IMR-90 (cell line): Measurements from ENCODE around the gene GNAT2. TPM values are rescaled to one million over a fixed set of nuclear protein-coding genes. Genes with fewer than 3 reads are reported as not detected.

Source experiments
- ATAC-seq: fragments of 200-7000 bp; cut with Tn5 transposase; 2 replicates; pipeline ENCODE4 v1.9.1; 2020; ENCODE audit warnings: low read depth, mild to moderate bottlenecking, moderate library complexity
- BruUV-seq: library from RNA; stranded (reverse); fragments of 400-500 nt; replicated peaks from 2 replicates; lab custom pipeline; 2021; lab: Mats Ljungman, UMichigan
- CTCF ChIA-PET: fragments of 300-600 bp; formaldehyde crosslinking; extraction: SDS; loops from one replicate; lab custom pipeline; 2021; ENCODE audit warnings: antibody characterized with exemption; lab: Yijun Ruan, JAX
- POLR2A ChIA-PET: fragments of 300-600 bp; sonication (Branson Sonifier 250); formaldehyde crosslinking; loops from one replicate; lab custom pipeline; 2022; ENCODE audit warnings: antibody characterized with exemption; ENCODE audit not compliant: unreplicated experiment; lab: Charles Lee
- DNase-seq: peaks from one replicate; pipeline ENCODE4 v3.0.0; 2013
- H2AFZ ChIP-seq: replicated peaks from 2 replicates; pipeline ENCODE3; 2013; ENCODE audit warnings: low read length, mild to moderate bottlenecking; ENCODE audit not compliant: poor library complexity
- H2AK5ac ChIP-seq: 2 replicates; pipeline ENCODE4 v1.6.1; 2013; ENCODE audit warnings: low read depth, low read length, inconsistent platforms
- H2AK9ac ChIP-seq: replicated peaks from 2 replicates; pipeline ENCODE3; 2013; ENCODE audit warnings: mild to moderate bottlenecking, low read depth, low read length, moderate library complexity; ENCODE audit not compliant: poor library complexity
- H2BK120ac ChIP-seq: 2 replicates; pipeline ENCODE4 v1.6.1; 2013; ENCODE audit warnings: low read depth, low read length, inconsistent platforms
- H2BK15ac ChIP-seq: 3 replicates; pipeline ENCODE4 v1.6.1; 2013; ENCODE audit warnings: low read depth, low read length, inconsistent platforms
- H2BK20ac ChIP-seq: 2 replicates; pipeline ENCODE4 v1.6.1; 2013; ENCODE audit warnings: low read depth, mild to moderate bottlenecking, inconsistent platforms, low read length, moderate library complexity
- H2BK5ac ChIP-seq: 2 replicates; pipeline ENCODE4 v1.6.1; 2013; ENCODE audit warnings: mild to moderate bottlenecking, low read depth, low read length, inconsistent platforms; ENCODE audit not compliant: poor library complexity, severe bottlenecking
- H3K14ac ChIP-seq: replicated peaks from 2 replicates; pipeline ENCODE4 v1.6.1; 2013; ENCODE audit warnings: low read depth, low read length, inconsistent platforms
- H3K18ac ChIP-seq: 2 replicates; pipeline ENCODE4 v1.6.1; 2013; ENCODE audit warnings: low read depth, low read length, control low read depth
- H3K23ac ChIP-seq: 2 replicates; pipeline ENCODE4 v1.6.1; 2013; ENCODE audit warnings: low read depth, low read length, inconsistent platforms
- H3K27ac ChIP-seq: 2 replicates; pipeline ENCODE4 v1.5.1; 2013; ENCODE audit warnings: mild to moderate bottlenecking, control low read depth, low read length; ENCODE audit not compliant: insufficient read depth
- H3K27me3 ChIP-seq: 2 replicates; pipeline ENCODE4 v1.6.1; 2013; ENCODE audit warnings: low read length; ENCODE audit not compliant: control insufficient read depth, insufficient read depth
- H3K36me3 ChIP-seq: 2 replicates; pipeline ENCODE4 v1.6.1; 2013; ENCODE audit warnings: low read length, mixed read lengths; ENCODE audit not compliant: control insufficient read depth, insufficient read depth
- H3K4ac ChIP-seq: 2 replicates; pipeline ENCODE4 v1.6.1; 2013; ENCODE audit warnings: low read depth, low read length, inconsistent platforms
- H3K4me1 ChIP-seq: 2 replicates; pipeline ENCODE4 v1.6.1; 2013; ENCODE audit warnings: low read length, mixed read lengths; ENCODE audit not compliant: control insufficient read depth, insufficient read depth
- H3K4me2 ChIP-seq: 2 replicates; pipeline ENCODE4 v1.6.1; 2013; ENCODE audit warnings: low read depth, mild to moderate bottlenecking, control low read depth, low read length, moderate library complexity
- H3K4me3 ChIP-seq: 2 replicates; pipeline ENCODE4 v1.5.1; 2013; ENCODE audit warnings: low read depth, mild to moderate bottlenecking, control low read depth, low read length, moderate library complexity; ENCODE audit not compliant: insufficient read depth
- H3K56ac ChIP-seq: 2 replicates; pipeline ENCODE4 v1.6.1; 2013; ENCODE audit warnings: low read length, inconsistent platforms; ENCODE audit not compliant: insufficient read depth; ENCODE audit errors: extremely low read depth
- H3K79me1 ChIP-seq, 2 experiments: 2 replicates each; pipeline ENCODE4 v1.6.1; 2013; ENCODE audit warnings: low read length in 2 of 2, inconsistent platforms in 1 of 2, low read depth in 1 of 2
- H3K9ac ChIP-seq: 2 replicates; pipeline ENCODE4 v1.6.1; 2013; ENCODE audit warnings: low read depth, low read length, control low read depth
- H3K9me1 ChIP-seq: 2 replicates; pipeline ENCODE4 v1.6.1; 2013; ENCODE audit warnings: low read length, inconsistent platforms; ENCODE audit not compliant: insufficient read depth
- H3K9me3 ChIP-seq: 2 replicates; pipeline ENCODE4 v1.6.1; 2013; ENCODE audit warnings: low read length; ENCODE audit not compliant: control insufficient read depth, insufficient read depth
- H4K20me1 ChIP-seq: 2 replicates; pipeline ENCODE4 v1.6.1; 2013; ENCODE audit warnings: low read length, inconsistent platforms; ENCODE audit not compliant: insufficient read depth
- H4K5ac ChIP-seq: 2 replicates; pipeline ENCODE4 v1.6.1; 2013; ENCODE audit warnings: mild to moderate bottlenecking, low read depth, low read length, control low read depth
- H4K8ac ChIP-seq, 2 experiments: 2 replicates each; pipeline ENCODE4 v1.6.1; 2013; ENCODE audit warnings: low read depth in 2 of 2, low read length in 2 of 2, control low read depth in 1 of 2, inconsistent platforms in 1 of 2
- H4K91ac ChIP-seq: 2 replicates; pipeline ENCODE4 v1.6.1; 2013; ENCODE audit warnings: low read depth, low read length, inconsistent platforms; ENCODE audit not compliant: insufficient read depth
- RCOR1 ChIP-seq: IDR thresholded peaks from 2 replicates; pipeline ENCODE4 v1.6.1; 2012; ENCODE audit warnings: mild to moderate bottlenecking, low read length, improper control_type of control experiment; ENCODE audit not compliant: insufficient replicate concordance
- SMC3 ChIP-seq: fragments of 150-350 bp; IDR thresholded peaks from 2 replicates; pipeline ENCODE4 v1.6.1; 2016; ENCODE audit warnings: low read depth, mild to moderate bottlenecking, antibody characterized with exemption, low read length, moderate library complexity
- dilution Hi-C: fragments of 300-500 bp; cut with HindIII; formaldehyde crosslinking; loops from one replicate; pipeline ENCODE4 v1.14.3; 2018; ENCODE audit warnings: low sequenced_read_pairs; ENCODE audit not compliant: unreplicated experiment
- in situ Hi-C: fragments of 300-500 bp; cut with MboI; formaldehyde crosslinking; loops from 3 replicates; pipeline ENCODE4 v1.14.3; 2019; ENCODE audit warnings: low sequenced_read_pairs, inconsistent platforms, mixed read lengths
- intact Hi-C: fragments of 100-400 bp; cut with micrococcal nuclease; formaldehyde crosslinking; loops from 2 replicates; pipeline ENCODE4 v1.10.0; 2022
- polyA plus RNA-seq, 3 experiments: library from polyadenylated mRNA; depleted of rRNA; stranded (reverse); fragments of >200 nt; gene quantifications; 2 replicates each; pipeline ENCODE4 v1.2.3, GENCODE V29; 2012; ENCODE audit warnings: low replicate concordance in 1 of 3
- total RNA-seq: library from RNA; depleted of rRNA; stranded (reverse); fragments of >200 nt; gene quantifications from 2 replicates; pipeline ENCODE4 v1.2.3, GENCODE V29; 2012

Gene GNAT2
- total and polyA plus RNA-seq, 2 of the 4 experiments (the other 2 are of a cell fraction): 0.17 to 0.36 TPM

DNA sequence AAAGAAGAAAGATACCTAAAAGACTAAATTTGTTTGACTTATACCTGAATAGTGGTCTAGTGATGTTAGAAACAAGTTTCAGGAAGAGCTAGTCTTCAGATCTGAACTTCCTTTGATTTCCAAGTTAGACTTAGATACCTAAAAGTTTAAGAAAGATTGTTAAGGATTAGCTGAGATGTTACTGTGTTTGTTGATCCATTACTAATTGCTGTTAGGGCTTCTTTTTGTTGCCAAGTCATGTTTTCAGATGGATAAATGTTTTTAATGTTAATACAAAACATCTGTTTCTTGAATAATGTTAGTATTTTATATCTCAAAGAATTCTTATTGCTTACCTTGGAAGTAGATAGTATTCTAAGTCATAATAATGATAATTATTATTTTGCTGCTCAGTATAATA lies 59.4 kb downstream of the GNAT2 start:
- H4K8ac ChIP-seq: no peak overlapping the region
- no peak overlapping the region for H3K56ac ChIP-seq
- no peak overlapping the region for H2BK20ac ChIP-seq
- H3K79me1 ChIP-seq: peaks cover 0 to 67% of the 10 kb centered on the region in 2 experiments; a peak in 2 of 4 replicates
- H3K4me2 ChIP-seq: peak overlapping the region; percentile 39; the same call in 1 of the 2 replicates
- no TSS peak for BruUV-seq
- ATAC-seq (no peak), DNase-seq (no peak)
- H4K20me1 ChIP-seq: peaks cover 96% of the 10 kb centered on the region
- H3K9ac ChIP-seq: no peak overlapping the region
- no peak overlapping the region for H2BK15ac ChIP-seq
- dilution Hi-C loops (no loop called here), intact Hi-C loops (loop anchor here (5.0 kb wide), 1 partner anchor 37 kb away; no protein-coding TSS in a partner anchor), in situ Hi-C loops (no loop called here)
- no peak overlapping the region for H2AFZ ChIP-seq
- POLR2A ChIA-PET: no interaction called here
- H3K27me3 ChIP-seq: no peaks in the 10 kb centered on the region
- CTCF ChIA-PET: interaction anchor here (0.9 to 1.2 kb wide), 2 partner anchors 9 to 27 kb away, joined by 3 read pairs; no protein-coding TSS in a partner anchor
- H3K27ac ChIP-seq: no peak overlapping the region
- no peak overlapping the region for H2BK5ac ChIP-seq
- no peak overlapping the region for H3K14ac ChIP-seq
- no peak overlapping the region for H2AK9ac ChIP-seq
- H2BK120ac ChIP-seq: no peak overlapping the region
- H4K5ac ChIP-seq: no peak overlapping the region
- H3K4me1 ChIP-seq: peaks cover 15% of the 10 kb centered on the region
- no peak overlapping the region for H3K4ac ChIP-seq
- H4K91ac ChIP-seq: no peak overlapping the region
- H3K4me3 ChIP-seq: no peak overlapping the region
- H3K36me3 ChIP-seq: peaks cover 1% of the 10 kb centered on the region; the same call in 1 of the 2 replicates
- H3K18ac ChIP-seq: no peak overlapping the region
- H2AK5ac ChIP-seq: no peak overlapping the region
- TF ChIP-seq RCOR1: no peak
- no peak for TF ChIP-seq SMC3
- H3K23ac ChIP-seq: peak overlapping the region; percentile 20; the same call in 1 of the 2 replicates
- no peaks in the 10 kb centered on the region for H3K9me3 ChIP-seq
- peaks cover 19% of the 10 kb centered on the region for H3K9me1 ChIP-seq
